GM21360 (cell line): ENCODE measurements around the gene CH25H.
"Not testable (repeated sequence)": the region's sequence is repeated elsewhere in the genome, so short reads cannot be mapped to it uniquely, and the experiment has no call there.

Source experiments
- ATAC-seq: cut with Tn5 transposase; IDR thresholded peaks from one replicate; pipeline ENCODE4 v1.9.1; 2021; ENCODE audit warnings: mild to moderate bottlenecking, moderate library complexity; ENCODE audit not compliant: unreplicated experiment

CH25H gene, protein sequence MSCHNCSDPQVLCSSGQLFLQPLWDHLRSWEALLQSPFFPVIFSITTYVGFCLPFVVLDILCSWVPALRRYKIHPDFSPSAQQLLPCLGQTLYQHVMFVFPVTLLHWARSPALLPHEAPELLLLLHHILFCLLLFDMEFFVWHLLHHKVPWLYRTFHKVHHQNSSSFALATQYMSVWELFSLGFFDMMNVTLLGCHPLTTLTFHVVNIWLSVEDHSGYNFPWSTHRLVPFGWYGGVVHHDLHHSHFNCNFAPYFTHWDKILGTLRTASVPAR

DNA sequence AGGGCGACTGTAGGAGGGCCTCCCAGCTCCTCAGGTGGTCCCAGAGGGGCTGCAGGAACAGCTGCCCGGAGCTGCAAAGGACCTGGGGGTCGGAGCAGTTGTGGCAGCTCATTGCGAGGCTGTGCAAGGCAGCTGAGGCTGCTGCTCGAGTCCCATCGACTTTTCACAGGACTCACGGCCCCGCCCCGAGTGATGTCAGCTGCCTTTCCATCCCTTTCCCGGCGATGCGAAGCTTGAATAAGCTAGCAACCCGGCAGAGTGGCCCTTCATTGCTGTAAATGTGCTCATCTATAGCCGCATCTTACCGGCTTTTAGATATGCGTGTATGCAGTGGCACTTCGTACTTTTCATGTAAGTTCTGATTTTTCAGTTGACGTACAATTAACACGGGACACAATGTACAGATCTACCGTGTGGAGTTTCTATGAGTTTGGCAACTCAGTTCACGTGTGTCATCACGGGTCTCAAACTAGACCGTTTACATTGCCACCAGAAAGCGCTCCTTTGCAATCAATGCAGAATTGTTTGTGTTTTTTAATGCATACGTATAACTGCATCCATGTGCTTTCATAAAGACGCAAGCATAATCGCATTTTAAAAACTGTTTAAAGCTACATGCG lies at the start of gene CH25H:
Gene CH25H (minus strand): TSS at position 137 of the 620 bp plus-strand sequence. CDS start 25 bp downstream, at position 112.
- no peak for ATAC-seq

DNA sequence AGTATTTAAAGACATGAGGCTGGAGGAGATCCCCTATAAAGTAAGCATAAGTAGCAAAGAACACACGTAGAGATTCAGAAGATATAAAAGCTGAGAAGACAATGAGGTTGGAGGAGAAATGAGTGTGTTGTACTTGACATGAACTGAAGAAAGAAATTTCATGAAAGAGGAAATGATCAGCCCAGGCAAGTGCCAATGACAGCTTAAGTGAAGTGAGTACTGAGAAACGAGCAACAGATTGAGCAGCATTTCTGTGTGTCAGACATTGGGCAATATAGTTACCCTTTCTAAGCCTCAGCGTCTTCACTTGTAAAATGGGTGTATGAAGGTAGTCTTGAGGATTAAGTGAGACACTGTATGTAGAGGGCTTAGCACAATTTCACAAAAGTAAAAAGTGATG lies 49.2 kb upstream of the CH25H start:
- no peak for ATAC-seq

DNA sequence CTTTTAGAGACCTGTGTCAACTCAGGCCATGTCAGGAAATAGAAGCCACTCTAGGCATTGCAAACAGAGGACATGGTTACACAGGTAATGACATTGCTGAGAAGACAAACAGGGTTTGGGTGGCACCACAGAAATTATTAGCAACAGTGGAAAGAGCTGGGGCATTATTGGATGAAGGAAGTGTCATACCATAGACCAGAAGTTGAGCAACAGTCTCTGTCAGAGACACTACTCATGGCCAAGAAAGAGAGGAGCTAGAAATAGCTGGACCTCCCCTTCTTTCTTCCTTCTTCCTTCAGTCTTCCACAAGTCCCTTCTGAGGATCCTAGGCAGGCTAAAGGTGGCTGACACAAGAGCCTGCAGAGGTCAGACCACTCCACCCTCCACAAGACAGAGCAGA lies 48.7 kb upstream of the CH25H start:
- no peak for ATAC-seq

DNA sequence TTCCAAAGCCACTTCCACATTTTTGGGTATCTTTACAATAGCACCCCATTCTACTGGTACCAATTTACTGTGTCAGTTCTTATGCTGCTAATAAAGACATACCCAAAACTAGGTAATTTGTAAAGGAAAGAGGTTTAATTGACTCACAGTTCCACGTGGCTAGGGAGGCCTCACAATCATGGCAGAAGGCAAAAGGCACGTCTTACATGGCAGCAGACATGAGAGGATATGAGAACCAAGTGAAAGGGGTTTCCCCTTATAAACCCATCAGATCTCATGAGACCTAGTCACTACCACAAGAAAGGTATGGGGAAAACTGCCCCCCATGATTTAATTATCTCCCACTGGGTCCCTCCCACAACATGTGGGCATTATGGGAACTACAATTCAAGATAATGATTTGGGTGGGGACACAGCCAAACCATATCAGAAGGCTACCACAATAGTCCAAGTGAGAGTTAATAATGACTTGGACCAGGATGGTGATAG lies 48.0 kb upstream of the CH25H start:
- ATAC-seq: not testable (repeated sequence)

DNA sequence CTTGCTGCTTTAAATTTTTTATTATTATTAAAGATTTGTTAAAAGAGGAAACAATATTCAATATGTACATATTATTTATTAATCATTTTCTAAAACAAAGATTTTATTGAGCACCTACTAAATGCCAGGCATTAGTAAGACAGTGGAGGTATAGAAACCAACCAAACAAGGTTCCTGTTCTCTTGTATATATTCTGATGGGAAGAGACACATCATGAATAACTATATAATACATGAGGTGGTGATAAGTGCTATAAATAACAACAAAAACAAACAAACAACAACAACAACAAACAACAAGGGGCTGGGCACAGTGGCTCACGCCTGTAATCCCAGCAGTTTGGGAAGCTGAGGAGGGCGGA lies 45.1 kb upstream of the CH25H start:
- ATAC-seq: no peak

DNA sequence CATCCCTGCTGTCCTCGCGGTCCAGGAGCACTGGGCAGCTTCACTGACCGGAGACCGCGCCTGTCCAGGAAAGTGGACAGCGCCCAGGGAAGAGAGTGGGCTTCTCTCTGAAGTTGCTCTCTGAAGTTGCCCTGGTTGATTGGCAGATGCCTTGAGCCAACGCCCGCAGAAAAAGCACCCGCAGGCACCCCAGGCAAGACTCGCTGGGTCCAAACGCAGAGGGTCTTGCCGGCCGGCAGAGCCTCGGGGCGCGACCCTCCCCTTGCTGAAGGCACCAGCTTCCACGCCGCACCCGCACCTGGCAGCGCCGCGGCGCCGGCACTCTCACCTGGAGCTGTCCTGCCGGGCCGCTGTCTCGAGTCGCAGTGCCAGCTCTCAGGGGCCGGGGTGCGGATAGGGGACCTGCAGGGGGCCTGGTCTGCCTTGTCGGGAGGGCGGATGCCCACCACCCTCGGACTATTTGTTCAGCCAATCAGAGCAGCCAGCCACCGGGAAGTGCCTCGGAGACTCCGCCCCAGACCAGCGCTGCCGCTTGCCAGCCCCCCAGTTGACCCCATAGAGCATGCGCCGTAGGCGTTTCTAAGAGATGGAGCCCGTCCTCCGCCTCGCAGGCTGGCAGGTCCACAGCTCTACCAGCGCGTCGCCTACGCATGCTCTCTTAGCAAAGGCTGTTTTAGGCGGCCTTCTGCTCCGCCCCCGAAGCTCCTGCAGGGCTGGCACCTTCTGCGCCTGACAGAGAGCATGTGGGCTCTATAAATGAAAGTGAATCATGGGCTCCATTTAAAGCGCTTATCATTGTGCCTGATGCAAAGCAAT lies 44.5 kb upstream of the CH25H start, which contains the start of gene LIPA:
Gene LIPA (minus strand): TSS at position 367 of the 816 bp plus-strand sequence. CDS start 4,127 bp downstream, outside the sequence.
- ATAC-seq: peak; percentile 96

DNA sequence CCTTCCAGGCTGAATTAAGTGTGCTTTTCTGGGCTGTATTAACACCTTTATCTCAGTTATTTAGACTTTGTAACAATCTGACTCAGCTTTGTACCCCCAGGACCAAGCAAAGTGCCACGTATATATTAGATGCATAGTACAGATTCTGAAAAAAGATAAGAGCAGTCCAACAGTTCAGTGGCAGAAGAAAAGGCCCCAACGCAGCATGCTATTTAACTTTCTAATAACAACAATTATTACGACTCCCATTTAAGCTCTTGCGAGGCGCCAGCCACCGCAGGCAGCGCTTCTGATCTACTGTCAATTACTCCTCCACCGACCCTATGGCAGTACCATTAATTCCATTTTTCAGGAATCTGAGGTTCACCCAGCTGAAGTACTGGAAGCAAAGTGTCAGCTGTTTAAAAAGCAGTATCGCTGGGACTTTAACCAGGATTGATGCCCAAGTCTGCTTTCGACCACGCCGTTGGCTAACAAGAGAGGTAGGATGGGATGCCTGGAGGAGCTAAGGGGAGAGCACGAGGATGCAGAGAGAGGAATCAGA lies 43.8 kb upstream of the CH25H start:
- ATAC-seq: no peak

DNA sequence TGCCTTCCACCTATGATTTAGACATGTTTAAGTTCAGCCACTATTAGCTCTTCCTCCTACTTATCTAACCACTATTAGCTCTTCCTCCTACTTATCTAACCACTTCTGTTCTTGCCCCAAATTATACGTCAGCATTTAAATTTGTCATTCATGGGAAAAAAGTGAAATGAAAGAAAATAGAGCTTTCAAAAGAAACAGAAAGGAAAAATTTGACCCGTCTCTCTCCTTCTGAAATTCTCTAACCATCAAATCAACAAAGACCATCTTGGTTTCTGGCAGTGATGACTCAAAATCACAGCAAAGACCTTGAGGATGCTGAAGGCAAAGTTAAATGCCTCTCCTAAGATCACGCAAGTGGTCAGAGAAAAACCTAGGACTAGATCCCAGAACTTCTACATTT lies 41.9 kb upstream of the CH25H start:
- ATAC-seq: no peak

DNA sequence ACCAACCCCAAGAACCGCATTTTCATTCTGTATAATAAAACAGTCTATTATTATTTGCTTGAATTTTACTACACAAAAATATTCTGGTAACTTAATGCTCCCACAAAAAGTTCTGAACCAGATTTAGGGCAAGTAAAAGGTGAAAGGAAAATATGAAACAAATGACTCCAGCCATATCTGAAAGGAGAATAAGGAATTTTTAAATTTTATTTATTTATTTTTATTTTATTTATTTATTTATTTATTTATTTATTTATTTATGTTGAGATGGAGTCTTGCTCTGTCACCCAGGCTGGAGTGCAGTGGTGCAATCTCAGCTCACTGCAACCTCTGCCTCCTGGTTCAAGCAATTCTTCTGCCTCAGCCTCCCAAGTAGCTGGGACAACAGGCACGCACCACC lies 40.5 kb upstream of the CH25H start:
- not testable (repeated sequence) for ATAC-seq

DNA sequence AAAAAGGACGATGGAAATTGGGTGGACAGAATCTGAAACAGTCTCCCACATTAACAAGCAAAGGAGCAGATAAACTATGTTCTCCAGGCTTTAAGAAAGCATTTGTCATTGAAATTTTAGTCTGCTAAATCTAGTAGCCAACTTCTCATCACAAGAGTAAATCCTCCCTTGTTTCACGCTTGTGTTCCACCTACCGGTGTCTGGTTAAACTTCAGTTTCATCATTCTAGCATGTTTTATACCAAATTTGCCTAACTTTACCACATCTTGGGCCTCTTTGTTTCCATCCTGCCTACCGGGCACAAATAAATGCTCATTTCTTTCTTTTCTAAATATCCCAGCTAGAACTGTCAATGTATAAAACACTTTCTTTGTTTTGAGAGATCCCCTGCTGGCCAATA lies 38.7 kb upstream of the CH25H start:
- ATAC-seq: no peak

DNA sequence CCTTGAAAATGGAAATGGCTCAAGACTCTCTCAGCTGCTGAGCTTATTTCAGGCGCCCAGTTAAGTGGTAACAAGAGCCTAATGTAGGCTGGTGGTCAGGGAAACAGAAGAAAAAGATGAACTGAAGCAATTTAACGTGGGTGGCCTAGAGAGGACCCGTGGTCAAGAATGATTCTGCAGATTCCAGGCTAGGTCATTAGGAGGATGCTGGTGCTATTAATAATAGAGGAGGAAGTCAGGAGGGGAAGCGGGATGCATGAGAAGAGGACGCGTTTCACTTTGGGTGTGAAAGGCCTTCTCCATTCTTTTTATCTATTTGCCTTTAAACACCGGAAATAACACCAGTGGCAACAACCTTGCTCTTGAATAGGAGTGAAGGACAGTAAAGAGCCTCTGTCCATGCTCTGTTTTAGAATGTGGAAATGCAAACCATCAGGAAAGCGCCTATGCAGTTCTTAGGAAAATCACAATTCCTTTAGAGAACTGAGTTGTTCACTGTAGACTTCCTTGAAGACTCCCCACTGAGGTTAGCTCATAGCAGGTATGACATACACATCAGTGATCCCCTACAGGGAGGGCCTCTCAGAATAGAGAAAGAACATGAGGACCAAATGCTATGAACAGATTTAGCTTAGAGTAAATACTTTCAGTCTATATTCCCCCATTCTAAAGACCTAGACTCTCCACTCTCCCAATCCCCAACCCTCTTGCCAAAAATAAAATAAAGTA lies 35.9 kb upstream of the CH25H start:
- no peak for ATAC-seq

DNA sequence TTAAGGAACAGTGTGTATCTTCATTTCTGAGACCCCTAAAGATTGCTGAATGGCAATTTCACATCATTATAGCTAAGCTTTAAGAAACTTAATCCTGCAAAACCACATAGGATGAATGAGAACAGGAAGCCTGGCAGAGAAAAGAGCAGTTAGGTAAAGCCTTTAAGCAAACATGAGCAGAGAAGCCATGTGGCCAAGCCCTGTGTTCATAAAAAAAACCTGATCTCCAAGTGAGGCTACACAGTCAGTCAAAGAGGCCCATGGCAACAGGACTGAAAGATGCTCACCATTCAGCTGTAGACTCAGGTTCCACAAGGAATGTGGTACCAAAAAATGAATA lies 35.2 kb upstream of the CH25H start:
- no peak for ATAC-seq

DNA sequence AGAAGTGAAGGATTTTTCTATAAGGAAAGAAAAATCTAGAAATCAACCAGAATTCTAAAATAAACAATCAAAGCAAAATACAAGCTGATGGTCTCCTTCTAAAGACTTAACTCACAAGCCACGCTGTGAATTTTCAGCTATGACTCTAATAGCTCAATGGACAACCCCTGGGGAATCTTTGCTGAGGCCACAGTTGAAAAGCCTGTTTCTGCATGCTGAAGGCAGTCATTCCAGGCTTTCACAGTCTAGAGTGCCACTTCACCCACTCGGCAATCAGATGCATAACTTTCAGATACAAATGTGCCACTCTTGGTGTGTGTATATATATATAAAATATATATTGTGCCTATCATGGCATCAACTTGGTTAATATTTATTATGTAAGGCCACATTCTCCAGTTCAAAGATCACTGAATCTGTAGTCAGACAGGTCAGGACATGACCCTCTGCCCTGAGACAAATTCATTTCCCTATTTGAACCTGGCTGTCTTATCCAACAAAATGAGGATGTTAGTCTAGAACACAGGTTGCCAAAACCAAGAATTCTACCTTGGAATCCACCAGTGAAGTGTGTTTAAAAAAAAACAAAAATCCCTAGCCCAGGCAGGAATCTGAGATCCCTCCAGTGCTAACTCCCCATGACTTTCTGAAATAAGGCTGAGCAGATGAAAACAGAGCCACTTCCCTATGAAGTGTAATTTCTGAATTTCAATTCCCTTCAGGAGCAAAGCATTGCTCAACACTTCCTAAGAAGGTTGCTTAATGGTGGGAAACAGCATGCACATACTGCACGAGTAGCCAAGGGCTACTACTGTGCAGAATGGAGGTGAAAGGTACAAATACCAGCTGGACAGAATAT lies 34.6 kb upstream of the CH25H start:
- no peak for ATAC-seq

DNA sequence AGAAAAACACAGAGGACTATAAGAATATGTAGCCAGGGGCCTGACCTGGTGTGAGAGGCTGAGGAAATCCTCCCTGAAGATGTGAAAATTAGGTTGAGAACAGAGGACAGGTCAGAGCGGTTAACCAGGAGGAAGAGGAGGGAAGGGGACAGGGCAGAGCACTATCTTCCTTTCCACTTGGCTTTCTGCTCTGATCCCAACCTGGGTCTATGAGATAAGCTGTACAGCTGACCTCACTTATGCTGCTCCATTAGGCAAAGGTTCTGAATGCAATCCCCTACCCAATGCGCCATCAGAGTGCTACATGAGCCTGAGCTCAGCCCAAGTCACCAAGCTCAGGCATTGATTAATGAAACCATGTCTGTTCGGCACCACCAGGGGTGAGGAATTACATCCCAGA lies 33.9 kb upstream of the CH25H start:
- ATAC-seq: no peak

DNA sequence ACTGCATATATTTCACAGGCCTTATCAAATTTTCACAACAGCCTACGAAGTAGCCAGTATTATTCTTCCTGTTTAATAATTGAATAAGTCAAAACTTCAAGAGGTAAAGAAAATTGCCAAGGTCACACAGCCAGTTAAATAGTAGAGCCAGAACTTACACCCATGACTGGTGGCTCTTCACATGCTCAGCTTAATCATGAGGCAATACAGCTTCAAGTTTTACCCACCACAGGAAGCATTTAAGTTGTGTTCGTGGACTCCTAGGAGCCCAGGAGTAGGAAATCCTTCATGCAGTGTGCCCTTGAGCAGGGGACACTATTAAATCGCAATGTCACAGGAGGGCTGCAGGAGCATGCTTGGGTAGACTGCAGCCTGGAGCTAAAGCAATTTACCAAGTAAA lies 33.4 kb upstream of the CH25H start:
- ATAC-seq: no peak

DNA sequence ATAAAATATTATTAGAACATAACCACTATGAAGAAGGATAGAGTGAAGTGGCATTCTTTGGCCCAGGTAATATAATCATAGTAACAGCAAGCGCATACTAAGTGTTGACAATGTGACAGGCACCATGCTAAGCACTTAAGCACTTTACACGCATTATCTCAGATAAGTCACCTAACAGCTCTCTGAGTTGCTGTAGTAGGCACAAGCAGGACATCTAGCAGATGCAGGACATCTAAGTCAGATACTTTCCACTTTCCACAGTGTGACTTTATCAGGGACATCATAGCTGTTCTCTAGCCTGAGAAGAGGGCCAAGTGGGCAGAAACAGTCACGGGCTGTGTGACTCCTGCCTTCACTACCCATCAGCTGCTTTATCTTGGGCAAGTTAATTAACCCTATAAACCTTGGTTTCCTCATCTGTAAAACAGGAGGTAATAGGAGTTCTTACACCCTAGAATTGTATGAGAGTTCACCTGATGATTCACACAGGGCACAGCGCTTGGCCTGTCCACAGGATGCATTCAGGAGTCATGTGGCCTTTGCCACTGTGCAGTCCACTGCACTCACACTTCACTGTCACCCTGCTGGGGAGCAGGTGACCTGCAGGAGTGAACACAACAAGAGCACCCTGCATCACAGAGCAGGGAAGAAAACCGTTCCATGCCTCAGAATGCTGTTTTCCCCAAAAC lies 32.0 kb upstream of the CH25H start:
- ATAC-seq: no peak

DNA sequence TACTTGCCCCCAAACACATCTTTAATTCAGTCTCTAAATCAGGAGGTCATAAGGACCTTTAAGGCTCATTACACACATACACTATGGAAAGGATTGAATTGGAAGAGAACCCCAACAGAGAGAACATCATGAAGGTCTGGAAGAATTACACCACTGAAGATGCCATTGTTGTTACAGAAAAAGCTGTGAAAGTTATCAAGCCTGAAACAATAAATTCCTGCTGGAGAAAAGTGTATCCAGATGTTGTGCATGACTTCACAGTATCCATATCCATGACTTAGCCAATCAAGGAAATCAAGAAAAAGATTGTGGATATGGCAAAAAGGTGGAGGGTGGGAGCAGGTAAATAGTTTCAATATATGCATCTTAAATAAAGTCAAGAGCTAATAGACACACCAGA lies 30.7 kb upstream of the CH25H start:
- no peak for ATAC-seq

DNA sequence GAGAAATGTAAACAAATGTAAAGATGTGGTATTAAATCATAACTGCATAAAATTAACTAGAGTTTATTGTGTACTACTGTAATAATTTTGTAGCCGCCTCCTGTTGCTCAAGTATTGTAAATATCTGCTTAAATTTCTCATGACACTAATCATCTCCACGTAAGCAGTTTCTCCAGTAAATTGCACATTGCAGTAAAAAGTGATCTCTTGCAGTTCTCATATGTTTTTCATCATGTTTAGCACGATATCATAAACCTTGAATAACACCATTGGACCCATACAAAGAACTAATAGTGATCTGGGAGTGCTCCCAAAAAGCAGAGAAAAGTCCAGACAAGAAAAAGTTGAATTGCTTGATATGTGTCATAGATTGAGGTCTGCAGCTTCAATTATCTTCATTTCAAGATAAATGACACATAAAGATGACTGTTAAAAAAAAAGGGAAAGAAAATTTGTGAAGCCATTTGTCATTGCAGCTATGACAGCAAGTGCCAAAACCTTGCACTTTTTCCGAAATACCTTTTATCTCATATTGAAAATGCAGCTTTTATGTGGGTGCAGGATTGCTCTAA lies 29.2 kb upstream of the CH25H start:
- ATAC-seq: no peak
